Hematopoietic multipotent progenitor cell treated with erythropoietin and hydrocortisone succinate and interleukin-3 and kit ligand, for 4 days (in vitro differentiated cells): Measurements from ENCODE around the gene MTRF1L.
"Not testable (repeated sequence)": the region's sequence is repeated elsewhere in the genome, so short reads cannot be mapped to it uniquely, and the experiment has no call there.

Source experiments
- DNase-seq: peaks from one replicate; pipeline ENCODE4 v3.0.0-alpha.2; 2015

The MTRF1L gene

DNA sequence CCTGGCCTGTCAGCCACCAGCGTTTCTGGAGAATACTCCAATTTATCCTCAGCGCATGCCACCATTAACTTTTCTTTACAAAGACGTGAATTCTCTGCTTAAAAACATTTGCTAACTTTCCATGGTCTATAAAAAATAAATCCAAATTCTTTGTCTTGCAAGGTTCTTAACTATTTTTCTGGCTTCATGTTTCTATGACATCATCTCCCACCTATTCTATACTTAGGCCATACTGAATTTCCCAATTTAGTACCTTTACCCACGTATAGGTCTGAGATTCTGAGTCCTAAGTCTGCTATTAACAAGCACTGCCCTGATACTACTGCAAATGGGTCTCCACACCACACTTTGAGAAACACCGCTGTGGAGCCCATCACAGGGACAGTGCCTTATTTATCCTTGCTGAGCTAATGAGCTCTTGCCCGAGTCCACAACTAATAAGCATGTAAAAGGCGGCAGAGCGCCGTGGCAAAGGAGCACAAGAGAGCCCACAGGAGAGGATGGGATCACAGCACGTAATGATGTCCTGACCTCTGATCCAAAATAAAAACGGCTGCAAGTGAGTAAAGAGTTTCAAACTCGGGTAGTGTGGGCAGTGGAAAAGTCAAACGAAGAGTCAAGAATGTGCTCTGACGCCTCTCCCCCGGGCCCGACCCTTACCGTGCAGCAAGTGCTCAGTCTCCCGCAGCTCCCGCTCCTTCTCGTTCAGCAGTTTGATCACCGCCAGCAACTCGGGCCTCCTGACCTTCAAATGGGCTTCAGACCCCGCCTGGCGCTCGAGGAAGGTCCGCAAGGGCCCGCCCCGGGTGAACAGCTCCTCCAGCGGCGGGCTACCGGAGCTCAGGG lies 519 bp downstream of the MTRF1L start:
- peak; percentile 46 for DNase-seq

DNA sequence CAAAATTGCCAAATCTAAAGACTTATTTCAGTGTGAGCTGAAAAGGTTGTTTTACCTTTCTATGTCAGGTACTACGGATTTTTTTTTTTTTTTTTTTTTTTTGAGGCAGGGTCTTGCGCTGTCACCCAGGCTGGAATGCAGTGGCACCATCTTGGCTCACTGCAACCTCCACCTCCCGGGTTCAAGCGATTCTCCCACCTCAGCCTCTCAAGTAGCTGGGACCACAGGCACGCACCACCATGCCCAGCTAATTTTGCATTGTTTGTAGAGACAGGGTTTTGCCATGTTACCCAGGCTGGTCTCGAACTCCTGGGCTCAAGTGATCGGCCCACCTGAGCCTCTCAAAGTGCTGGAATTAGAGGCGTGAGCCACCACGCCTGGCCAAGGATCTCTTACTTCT lies 1.7 kb downstream of the MTRF1L start:
- DNase-seq, result not testable (repeated sequence)

DNA sequence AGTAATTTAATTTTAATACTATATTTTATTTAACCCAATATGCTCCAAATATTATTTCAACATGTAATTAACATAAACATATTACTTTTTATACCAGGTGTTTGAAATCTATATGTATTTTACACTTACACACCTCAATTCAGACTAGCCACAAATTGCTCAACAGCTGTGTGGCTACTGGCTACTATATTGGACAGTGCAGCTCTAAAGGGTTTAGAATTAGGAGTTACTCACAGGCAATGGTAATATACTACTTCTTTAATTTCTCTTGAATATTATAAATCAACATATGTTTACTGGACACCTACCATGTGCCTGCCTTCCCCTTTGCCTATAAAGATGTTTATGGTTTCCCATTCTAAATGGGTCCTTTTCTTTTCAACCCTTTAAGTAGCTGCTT lies 2.3 kb downstream of the MTRF1L start:
- DNase-seq, result no peak

DNA sequence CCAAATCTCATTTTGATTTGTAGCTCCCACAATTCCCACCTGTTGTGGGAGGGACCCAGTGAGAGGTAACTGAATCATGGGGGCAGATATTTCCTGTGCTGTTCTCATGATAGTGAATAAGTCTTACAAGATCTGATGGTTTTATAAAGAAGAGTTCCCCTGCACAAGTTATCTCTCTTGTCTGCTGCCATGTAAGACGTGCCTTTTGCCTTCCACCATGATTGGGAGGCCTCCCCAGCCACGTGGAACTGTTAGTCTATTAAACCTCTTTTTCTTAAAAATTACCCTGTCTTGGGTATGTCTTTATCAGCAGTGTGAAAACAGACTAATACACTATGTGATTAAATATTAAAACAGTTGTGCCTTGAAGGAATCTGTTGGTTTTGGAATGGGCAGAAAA lies 3.0 kb downstream of the MTRF1L start:
- DNase-seq, result not testable (repeated sequence)

DNA sequence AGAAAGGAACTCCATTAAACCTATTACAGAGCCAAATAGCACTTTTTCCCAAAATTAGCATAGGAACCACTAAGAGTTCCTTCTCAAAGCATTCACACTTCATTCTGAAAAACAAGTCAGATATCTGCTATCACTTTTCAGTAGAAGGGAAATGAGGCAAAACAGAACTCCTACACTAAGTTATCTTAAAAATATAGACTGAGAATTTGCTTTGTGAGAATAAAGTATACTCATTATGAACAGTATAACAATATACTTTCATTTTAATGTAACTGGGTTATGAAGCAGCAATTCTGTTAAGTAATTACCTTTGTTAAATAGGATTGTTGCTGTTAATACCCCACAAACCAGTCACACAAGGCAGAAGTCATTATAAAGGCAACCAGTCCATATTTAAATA lies 8.7 kb downstream of the MTRF1L start:
- no peak for DNase-seq

DNA sequence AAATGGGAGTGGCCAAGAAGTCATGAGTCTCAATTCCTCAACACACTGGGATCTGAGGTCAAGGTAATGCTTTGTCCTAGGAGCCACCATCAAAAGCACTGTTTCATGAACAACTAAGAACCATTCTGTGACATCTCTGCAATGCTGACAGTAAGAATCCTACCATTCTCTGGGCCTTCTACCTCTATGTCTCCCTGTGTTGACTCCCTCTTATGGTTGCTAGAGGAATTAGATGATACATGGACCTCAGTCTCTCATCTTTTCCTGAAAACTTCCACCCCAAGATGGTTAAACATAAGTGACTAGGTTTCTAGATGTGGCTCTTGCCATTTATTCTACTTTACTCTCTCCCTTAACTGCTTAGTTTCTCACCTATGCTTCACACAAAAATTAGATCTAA lies 9.1 kb downstream of the MTRF1L start:
- DNase-seq, result peak; percentile 44

DNA sequence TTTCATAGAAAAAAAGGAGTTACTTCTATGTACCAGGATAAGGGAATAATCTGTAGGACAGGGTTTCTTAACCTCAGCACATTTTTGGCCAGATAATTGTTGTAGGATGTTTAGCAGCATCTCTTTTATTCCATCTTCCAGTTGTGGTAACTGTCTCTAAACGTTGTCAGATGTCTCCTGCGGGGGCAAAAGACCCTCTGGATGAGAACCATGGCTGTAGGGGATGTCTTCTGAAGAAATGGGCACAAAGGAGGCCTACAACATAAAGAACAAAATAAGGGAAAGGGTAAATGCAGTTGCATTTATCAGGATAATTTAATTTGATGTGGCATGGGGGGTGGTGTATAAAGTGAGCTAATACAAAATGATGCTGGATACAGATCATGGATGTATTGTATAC lies 15.5 kb downstream of the MTRF1L start:
- DNase-seq, result no peak

DNA sequence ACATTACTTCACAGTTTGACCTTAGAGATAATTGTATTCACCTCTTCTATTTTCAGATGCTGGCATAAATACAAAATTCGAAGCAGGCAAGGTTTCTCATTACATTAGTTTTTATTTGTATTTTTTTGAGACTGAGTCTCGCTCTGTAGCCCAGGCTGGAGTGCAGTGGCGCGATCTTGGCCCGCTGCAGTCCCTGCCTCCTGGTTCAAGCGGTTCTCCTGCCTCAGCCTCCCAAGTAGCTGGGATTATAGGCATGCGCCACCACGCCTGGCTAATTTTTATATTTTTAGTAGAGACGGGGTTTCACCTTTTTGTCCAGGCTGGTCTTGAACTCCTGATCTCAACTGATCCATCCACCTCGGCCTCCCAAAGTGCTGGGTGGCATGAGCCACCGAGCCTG lies 17.2 kb downstream of the MTRF1L start:
- DNase-seq, result not testable (repeated sequence)

DNA sequence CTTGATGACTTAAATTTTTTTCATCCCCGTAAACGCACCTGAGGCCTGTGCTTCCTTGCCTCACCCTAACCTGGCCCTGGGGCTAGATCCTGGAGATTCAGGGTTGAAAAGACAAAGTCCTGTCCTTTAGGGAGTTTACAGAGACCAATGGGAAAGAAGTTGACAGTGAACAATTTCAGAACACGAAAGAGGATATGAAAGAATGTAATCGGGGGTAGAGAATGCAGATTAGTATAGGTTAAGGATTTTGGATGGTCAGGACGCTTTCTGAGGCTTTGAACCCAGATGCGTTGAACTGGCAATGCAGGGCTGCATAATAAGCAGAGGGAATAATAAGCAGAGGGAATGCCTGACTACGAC lies 18.0 kb downstream of the MTRF1L start:
- DNase-seq, result no peak

DNA sequence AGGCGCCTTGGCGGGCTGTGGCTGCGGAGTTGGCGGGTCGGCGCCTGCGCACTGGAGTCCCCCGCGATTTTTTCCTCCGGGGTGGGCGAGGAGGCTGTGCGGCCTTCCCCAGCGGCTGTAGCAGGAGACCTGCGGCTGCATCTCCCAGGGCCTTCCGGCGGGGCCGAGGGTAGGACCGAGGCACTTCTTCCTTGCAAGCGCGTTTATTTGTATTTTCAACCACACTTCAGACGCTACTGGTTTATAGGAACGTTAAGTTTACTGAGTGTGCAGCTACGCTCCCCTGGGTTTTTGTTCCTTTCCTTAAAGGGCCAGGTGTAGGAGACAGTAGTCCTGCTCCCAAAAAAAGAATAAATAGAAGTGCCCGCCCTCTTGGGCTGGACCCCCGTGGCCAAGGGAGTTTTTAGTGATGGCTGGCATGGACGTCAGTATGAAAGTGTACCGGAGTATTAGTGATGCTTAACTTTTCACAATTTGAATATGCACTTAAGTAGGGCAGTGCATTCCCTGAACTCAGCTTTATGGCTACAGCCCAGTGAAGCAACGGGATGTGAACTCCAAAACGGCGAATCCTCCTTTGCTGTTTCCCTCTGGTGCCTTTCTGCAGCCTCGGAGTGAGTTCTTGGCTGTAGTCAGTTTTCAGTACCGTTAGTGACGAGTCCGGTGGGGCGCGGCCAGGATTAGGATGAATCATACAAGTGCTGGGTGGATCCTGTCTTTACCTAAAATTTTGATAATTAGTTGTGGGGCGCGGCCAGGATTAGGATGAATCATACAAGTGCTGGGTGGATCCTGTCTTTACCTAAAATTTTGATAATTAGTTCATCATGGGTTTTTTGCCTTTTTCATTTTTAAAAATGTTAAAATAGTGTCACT lies 18.6 kb downstream of the MTRF1L start:
- peak; percentile 94 for DNase-seq

DNA sequence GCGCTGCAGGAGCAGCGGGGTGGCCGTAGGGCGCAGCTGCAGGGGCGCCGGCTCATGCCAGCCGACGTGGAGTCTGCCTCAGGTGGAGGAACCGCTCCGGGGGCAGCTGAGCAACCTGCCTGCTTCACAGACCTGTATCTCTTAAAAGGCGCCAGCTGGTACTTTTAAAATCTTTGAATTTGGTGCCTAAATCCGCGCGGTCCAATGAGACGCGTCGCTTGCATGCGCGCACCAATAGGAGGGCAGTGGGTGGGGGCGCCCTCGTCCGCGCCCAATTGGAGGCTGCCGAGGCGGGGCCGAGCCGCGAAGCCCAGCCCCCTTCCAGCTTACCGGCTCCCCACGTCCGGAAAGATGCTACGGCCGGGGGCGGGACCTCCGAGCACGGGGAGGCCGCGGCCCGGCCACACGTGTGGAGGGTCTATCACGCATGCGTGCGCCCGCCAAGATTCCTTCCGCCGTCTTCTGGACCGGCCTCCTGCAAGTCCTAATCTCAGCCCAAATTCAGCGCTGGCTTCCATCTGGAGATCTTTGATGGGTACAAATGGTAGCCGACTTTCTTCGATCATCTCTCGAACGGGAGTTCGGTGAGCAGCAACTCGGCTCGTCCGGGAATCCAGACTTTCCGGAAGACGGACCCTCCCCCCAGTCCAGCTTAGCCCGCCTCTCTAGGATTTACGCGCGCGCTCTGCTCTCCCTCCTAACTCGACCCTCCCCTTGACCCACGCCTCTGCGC lies 19.4 kb downstream of the MTRF1L start, which contains the start of gene FBXO5:
TSS of gene FBXO5 (minus strand) at position 138 of the 733 bp plus-strand sequence. CDS start at position 56, 82 bp downstream.
- DNase-seq, result peak; percentile 99

DNA sequence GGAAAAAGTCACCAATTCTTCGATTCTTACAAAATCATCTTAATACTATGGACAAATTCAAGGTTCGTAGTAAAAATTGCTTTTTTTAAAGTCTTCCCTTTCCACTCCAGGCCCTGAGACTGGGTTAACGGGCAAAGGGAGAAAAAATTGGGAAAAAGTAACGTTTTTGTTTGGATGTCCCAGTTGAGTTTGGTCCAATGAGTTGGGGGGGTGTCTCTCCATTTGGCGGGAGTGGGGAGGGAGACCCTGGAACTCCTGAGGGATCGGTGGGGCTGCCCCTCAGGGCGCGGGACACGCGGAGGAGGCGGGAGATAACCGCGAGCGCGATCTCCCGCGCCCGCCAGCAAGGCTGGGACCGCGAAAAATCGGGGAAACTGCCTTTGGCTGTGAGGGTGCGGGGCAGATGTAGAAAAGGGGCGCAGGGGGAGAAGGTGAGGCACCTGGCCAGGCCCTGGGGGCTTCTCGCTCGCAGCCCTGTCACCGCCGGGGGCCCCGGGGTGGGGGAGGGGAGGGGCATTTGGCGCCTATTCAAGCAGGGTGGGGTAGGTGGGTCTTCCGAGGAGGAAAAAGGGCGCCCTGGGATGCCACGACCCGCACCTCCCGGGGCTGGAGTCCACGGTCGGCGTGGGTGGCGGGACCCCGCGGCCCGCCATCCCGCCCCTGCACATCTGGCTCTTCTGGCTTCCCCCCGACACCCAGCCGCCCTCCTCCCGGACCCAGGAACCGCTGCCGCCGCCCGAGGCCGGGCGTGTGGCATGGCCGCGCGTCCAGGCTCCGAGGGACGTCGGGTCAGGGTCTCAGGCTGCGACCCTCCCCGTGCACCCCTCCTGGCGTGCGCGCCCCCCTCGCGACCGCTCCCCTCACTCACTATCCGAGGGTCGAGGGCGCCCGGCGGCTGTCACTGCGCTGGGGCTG lies 20.3 kb downstream of the MTRF1L start:
- DNase-seq, result peak; percentile 62

DNA sequence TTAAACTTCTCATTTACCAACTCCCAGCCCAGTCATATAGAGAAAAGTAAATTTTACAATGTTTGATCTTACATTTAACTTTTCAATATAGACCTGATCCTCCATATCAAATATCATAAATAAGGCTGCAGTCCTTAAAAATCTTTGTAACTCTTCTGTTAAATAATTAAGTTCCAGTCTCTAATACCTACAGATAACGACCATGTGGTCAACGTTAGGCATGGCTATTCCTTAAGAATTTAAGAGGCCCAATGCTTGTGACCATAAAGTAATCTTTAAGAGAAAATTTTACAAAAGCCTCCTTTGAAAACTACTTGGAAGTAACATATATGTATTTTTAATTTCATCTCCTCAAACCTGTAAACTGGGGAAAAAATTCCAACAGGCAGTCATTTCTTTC lies 21.3 kb downstream of the MTRF1L start:
- DNase-seq, result peak; percentile 47

DNA sequence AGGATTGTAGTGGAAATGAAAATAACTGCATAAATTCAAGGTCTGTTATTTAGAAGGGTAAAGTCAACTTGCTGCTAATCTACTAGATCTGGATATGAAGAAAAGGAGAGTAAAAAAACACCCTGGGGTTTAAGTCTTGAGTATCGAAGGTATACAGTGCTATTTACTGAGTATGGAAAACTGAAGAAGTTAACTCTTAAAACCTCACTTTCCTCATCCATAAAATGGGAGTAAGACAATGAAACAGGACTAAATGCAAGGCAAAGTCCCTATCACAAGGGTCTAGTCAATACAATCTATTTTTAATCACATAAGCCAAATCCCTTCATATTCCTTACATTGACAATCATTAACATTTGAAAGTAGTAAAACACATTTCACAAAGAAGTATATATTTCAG lies 21.9 kb downstream of the MTRF1L start:
- no peak for DNase-seq

DNA sequence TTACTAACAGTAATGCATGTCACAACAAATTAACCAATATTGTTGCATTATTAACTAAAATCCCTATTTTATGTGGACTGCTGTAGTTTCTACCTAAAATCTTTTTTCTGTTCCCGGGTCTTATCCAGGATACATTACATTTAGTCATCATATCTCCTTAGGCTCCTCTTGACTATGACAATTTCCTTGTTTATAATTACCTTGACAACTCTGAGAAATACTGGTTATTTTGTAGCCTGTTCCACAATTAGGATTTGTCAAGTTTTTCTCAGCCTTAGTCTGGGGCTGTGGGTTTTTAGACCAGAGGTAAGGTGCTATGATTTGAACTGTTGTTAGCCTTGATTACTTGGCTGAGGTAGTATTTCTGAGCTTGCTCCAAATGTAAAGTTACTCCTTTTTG lies 23.4 kb downstream of the MTRF1L start:
- no peak for DNase-seq

DNA sequence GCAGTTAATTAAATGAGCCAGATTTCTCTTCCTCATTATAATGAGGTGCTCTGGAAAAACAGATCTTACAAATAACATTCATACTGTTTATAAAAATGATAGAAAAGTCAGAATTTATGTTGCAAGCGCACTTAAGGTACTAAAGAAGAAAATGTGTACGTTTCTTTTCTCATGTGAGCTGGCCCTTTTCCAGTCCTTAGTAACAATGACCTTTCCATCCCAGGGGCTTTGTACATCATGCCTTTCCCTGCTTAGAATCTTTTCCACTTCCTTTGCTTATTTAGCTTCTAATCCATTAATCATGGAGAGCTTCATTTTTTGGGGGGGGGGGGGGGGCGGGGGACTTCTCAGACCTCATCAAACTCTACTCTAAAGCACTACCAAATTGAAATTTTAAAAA lies 24.5 kb downstream of the MTRF1L start:
- no peak for DNase-seq

DNA sequence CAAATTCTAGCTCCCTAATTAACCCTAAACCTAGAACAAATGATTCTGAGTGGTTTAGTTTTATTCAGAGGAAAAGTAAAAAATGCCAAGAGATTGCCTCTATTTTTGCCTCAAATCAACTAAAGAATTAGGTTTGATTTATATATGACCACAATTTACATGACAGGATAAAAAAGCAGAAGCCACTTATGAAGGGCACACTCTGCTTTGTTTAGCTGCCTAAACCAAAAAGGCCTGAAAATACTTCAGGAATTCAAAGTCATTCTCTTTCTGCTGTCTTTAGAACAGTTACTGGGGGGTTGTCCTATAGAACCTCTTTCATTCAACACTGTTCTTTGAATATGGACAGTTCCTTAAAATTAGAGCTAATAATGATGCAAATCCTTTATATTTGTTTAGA lies 25.0 kb downstream of the MTRF1L start:
- no peak for DNase-seq

DNA sequence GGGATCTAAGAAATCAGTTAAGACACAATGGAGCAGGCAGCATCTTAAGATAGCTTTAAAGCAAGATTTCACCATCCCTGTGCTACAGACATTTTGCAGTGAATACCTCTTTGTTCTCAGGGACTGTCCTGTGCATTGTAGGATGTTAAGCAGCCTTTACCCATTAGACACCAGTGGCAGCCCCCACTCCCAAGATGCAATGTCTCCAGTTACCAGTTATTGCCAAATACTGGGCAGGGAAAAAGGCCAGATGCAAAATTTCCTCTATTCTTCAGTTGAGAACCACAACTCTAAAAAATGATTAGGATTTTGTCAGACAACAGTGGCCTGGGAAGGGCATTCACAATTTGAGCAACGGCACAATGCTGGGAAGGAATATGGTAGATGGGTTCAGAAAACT lies 25.8 kb downstream of the MTRF1L start:
- no peak for DNase-seq

DNA sequence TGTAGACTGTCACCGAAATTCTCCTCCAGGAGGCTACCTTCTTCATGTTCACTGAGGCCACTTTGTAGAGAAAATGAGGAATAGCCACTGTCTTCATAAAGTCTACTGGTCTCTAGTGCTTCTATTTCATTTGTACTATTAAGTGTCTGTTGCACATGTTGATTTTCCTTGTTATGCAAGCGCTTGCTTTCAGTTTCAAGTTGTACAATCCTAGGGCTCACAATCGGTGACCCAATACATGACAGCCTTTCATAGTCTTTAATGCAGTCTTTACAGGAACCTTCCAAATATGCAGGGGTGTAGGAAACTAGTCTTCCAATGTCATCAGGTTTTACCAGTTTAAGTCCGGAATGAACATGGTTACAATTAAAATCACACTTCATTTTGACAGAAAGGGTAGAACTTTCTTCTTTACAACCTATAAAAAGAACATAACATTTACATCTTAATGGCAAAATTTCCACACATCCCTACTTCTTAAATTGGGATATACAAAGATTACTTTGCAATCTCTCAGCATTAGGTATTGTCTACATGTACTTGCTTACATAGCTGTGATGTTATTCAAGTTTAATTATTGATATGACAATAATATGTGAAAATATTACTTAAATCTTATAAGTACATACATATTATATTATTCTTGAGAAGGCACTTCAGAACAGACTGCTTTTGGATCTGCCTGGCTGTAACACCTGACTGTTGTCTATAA lies 27.1 kb downstream of the MTRF1L start:
- peak; percentile 55 for DNase-seq

DNA sequence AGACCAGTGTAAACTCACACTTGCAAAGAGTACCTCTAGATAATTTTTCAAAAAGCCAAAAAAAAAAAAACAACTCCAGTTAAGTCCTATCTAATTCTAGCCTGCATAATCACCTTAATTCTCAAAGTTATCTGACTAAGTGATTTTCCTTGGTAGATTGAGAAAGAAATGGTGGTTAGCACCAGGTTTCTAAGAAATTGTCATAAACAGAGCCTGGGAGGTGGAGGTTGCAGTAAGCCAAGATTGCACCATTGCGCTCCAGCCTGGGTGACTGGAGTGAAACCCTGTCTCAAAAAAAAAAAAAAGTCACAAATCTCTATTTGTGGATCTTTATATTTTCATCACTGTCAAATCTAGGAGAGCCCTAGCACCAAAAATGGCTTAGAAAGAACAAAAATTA lies 28.6 kb downstream of the MTRF1L start:
- peak; percentile 56 for DNase-seq

DNA sequence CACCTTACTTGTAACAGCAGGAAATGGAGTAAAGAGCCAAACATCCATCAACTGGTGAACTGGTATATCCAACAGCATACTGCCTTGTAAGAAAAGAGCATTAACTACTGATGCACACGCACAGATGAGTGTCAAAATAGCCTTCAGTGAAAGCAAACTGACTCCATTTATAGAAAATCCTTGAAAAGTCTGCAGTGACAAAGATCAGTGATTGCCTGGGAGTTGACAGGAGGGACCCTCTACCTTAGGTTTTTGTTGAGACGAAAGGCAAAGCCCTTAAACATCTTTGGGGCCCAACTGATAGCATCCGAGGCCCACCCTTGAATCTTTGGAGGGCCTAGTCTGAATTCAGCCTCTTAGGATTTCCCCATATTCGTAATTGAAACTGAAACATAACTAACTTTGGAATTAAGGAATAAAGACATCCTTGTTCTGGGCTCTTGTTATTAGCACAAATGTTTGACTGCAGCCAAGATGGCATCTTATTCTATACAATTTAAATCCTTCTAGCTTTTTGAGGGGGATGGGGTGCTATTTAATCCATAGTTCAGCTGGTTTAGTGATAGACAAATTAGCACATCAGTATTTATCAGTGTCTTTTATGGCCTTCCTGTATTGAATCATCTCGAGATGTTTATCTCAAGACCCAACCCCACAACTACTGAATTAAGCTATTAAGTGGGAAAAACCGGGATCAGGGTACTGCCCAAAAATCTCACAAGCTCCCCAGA lies 32.7 kb downstream of the MTRF1L start:
- DNase-seq, result no peak
